GM23338 (cell line): ENCODE data around the gene RNU7-1. TPM values are rescaled to one million over a fixed set of nuclear protein-coding genes. Genes with fewer than 3 reads are reported as not detected.

ENCODE experiments used
- ATAC-seq: fragments of 200-7000 bp; cut with Tn5 transposase; 3 replicates; pipeline ENCODE4 v1.9.1; 2020
- DNase-seq: peaks from one replicate; pipeline ENCODE4 v3.0.0-alpha.2; 2015; ENCODE audit warnings: low spot score
- H2AFZ ChIP-seq: fragments of 200-600 bp; sonication (generic); 2 replicates; pipeline ENCODE4 v1.8.0; 2016; ENCODE audit warnings: antibody characterized with exemption, mild to moderate bottlenecking, moderate library complexity
- H3F3A ChIP-seq: fragments of 200-600 bp; sonication (generic); replicated peaks from 2 replicates; pipeline ENCODE4 v1.8.0; 2017; ENCODE audit warnings: antibody characterized with exemption, mixed run types, low read depth
- H3K27ac ChIP-seq: fragments of 200-600 bp; sonication (generic); 2 replicates; pipeline ENCODE4 v1.6.1; 2016; ENCODE audit warnings: low read depth
- H3K27me3 ChIP-seq: fragments of 200-600 bp; sonication (generic); 2 replicates; pipeline ENCODE4 v1.8.0; 2016; ENCODE audit warnings: mild to moderate bottlenecking, mixed run types, moderate library complexity; ENCODE audit not compliant: insufficient read depth
- H3K36me3 ChIP-seq: fragments of 200-600 bp; sonication (generic); 2 replicates; pipeline ENCODE4 v1.8.0; 2016; ENCODE audit warnings: mild to moderate bottlenecking; ENCODE audit not compliant: insufficient read depth
- H3K4me1 ChIP-seq: fragments of 200-600 bp; sonication (generic); 2 replicates; pipeline ENCODE4 v1.8.0; 2016; ENCODE audit warnings: mild to moderate bottlenecking, moderate library complexity; ENCODE audit not compliant: insufficient read depth
- H3K4me2 ChIP-seq: fragments of 200-600 bp; sonication (generic); 2 replicates; pipeline ENCODE4 v1.7.1; 2017; ENCODE audit warnings: mixed run types
- H3K4me3 ChIP-seq: fragments of 200-600 bp; sonication (generic); 2 replicates; pipeline ENCODE4 v1.6.1; 2016; ENCODE audit warnings: mixed run types
- H3K79me2 ChIP-seq: fragments of 200-600 bp; sonication (generic); replicated peaks from 2 replicates; pipeline ENCODE4 v1.8.0; 2017; ENCODE audit warnings: mild to moderate bottlenecking; ENCODE audit not compliant: insufficient read depth
- H3K9me2 ChIP-seq: fragments of 200-600 bp; sonication (generic); 2 replicates; pipeline ENCODE4 v1.8.0; 2017; ENCODE audit not compliant: insufficient read depth
- H4K20me1 ChIP-seq: fragments of 200-600 bp; sonication (generic); replicated peaks from 2 replicates; pipeline ENCODE4 v1.8.0; 2017; ENCODE audit warnings: mild to moderate bottlenecking; ENCODE audit not compliant: insufficient read depth
- H3K27ac Mint-ChIP-seq: 2 replicates; pipeline ENCODE4 v1.8.0; 2020; ENCODE audit warnings: inconsistent platforms, mild to moderate bottlenecking, moderate library complexity, mixed read lengths
- H3K27me3 Mint-ChIP-seq: 3 replicates; pipeline ENCODE4 v1.8.0; 2022; ENCODE audit warnings: low read depth, mild to moderate bottlenecking, moderate library complexity, mixed read lengths, inconsistent platforms; ENCODE audit not compliant: insufficient read depth, poor library complexity
- H3K36me3 Mint-ChIP-seq: 3 replicates; pipeline ENCODE4 v1.8.0; 2021; ENCODE audit warnings: low read depth, mild to moderate bottlenecking, inconsistent platforms, moderate library complexity, mixed read lengths
- H3K4me1 Mint-ChIP-seq: 3 replicates; pipeline ENCODE4 v1.8.0; 2020; ENCODE audit warnings: mild to moderate bottlenecking, inconsistent platforms, mixed read lengths
- H3K4me3 Mint-ChIP-seq: 3 replicates; pipeline ENCODE4 v1.8.0; 2021; ENCODE audit warnings: moderate library complexity, mild to moderate bottlenecking, inconsistent platforms, mixed read lengths
- H3K9me3 Mint-ChIP-seq: 3 replicates; pipeline ENCODE4 v1.8.0; 2020; ENCODE audit warnings: moderate library complexity, mild to moderate bottlenecking, inconsistent platforms, mixed read lengths
- CREB1 ChIP-seq: fragments of 250-450 bp; sonication (Bioruptor Pico); IDR thresholded peaks from 2 replicates; pipeline ENCODE4 v1.5.0; 2020; ENCODE audit warnings: low read depth, mild to moderate bottlenecking, moderate library complexity
- EZH2phosphoT487 ChIP-seq: fragments of 200-600 bp; sonication (generic); IDR thresholded peaks from one replicate; pipeline ENCODE4 v1.8.1; 2018; ENCODE audit warnings: antibody characterized with exemption; ENCODE audit not compliant: unreplicated experiment
- JUNB ChIP-seq: IDR thresholded peaks from one replicate; pipeline ENCODE4 v1.6.1; 2016; ENCODE audit warnings: antibody characterized with exemption; ENCODE audit not compliant: unreplicated experiment
- NANOG ChIP-seq: IDR thresholded peaks from 2 replicates; pipeline ENCODE4 v1.6.1; 2016; ENCODE audit warnings: antibody characterized with exemption, borderline replicate concordance
- POLR2AphosphoS5 ChIP-seq: IDR thresholded peaks from 2 replicates; pipeline ENCODE4 v1.6.1; 2016; ENCODE audit warnings: antibody characterized with exemption, low read depth
- ZNF114 ChIP-seq: fragments of 250-450 bp; sonication (Bioruptor Pico); IDR thresholded peaks from 2 replicates; pipeline ENCODE4 v1.5.0; 2020; ENCODE audit warnings: mild to moderate bottlenecking, moderate library complexity
- ZNF331 ChIP-seq: fragments of 250-450 bp; sonication (Bioruptor Pico); IDR thresholded peaks from 2 replicates; pipeline ENCODE4 v1.5.0; 2020; ENCODE audit warnings: low read depth, mild to moderate bottlenecking, moderate library complexity
- polyA plus RNA-seq: library from polyadenylated mRNA; unstranded; fragments of >200 nt; fragmentation: Nextera tagmentation; extraction: Ambion mirVana; gene quantifications from 2 replicates; pipeline ENCODE4 v1.2.1, GENCODE V29; 2016
- total RNA-seq: library from RNA; depleted of rRNA; stranded (reverse); fragments of >200 nt; shearing (Covaris generic); gene quantifications from 2 replicates; pipeline ENCODE4 v1.2.3, GENCODE V29; 2014
- TF ChIP-seq, protein P1 (sequence below), 2 experiments: fragments of 200-600 bp in 1 of 2; sonication (generic) in 1 of 2; conservative IDR thresholded peaks; 2 replicates each; pipeline versions ENCODE4 v1.5.1 to v1.6.1; 2016 to 2017; ENCODE audit warnings: antibody characterized with exemption in 2 of 2, low read depth in 2 of 2, mild to moderate bottlenecking in 2 of 2, moderate library complexity in 1 of 2
- TF ChIP-seq, protein P2 (sequence below): IDR thresholded peaks from 2 replicates; pipeline ENCODE4 v1.6.1; 2016; ENCODE audit warnings: antibody characterized with exemption
- TF ChIP-seq, protein P3 (sequence below): IDR thresholded peaks from one replicate; pipeline ENCODE4 v1.6.1; 2018; ENCODE audit warnings: antibody characterized with exemption; ENCODE audit not compliant: unreplicated experiment
- TF ChIP-seq, protein P4 (sequence below): fragments of 250-450 bp; sonication (Bioruptor Pico); IDR thresholded peaks from 2 replicates; pipeline ENCODE4 v1.5.0; 2020; ENCODE audit warnings: mild to moderate bottlenecking, moderate library complexity

Gene RNU7-1
- total and polyA plus RNA-seq, 2 experiments from 2014 or later, result not detected

DNA sequence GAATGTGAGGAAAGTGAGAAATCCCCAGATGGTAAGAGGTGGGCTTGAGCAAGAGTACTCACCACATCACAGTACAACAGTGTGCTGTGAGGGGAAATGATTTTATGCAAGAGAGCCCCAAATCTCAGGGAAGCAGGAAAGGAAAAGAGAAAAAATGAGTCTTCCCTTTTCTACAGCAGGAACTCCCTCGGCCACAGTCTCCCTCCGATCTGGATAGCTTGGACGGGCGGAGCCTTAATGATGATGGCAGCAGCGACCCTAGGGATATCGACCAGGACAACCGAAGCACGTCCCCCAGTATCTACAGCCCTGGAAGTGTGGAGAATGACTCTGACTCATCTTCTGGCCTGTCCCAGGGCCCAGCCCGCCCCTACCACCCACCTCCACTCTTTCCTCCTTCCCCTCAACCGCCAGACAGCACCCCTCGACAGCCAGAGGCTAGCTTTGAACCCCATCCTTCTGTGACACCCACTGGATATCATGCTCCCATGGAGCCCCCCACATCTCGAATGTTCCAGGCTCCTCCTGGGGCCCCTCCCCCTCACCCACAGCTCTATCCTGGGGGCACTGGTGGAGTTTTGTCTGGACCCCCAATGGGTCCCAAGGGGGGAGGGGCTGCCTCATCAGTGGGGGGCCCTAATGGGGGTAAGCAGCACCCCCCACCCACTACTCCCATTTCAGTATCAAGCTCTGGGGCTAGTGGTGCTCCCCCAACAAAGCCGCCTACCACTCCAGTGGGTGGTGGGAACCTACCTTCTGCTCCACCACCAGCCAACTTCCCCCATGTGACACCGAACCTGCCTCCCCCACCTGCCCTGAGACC is 8.0 kb upstream of the RNU7-1 start:
- H3K4me1 ChIP-seq, result peaks cover 15% of the 10 kb centered on the region
- DNase-seq (no peak), ATAC-seq (no peak)
- H3K4me3 Mint-ChIP-seq, result peak overlapping the region; percentile 79; the same call in 1 of the 3 replicates
- H3F3A ChIP-seq, result peaks cover 48% of the 10 kb centered on the region
- peaks cover 35% of the 10 kb centered on the region for H3K79me2 ChIP-seq
- H3K36me3 ChIP-seq, result peaks cover 17% of the 10 kb centered on the region
- H2AFZ ChIP-seq, result no peak overlapping the region
- H3K9me2 ChIP-seq, result no peaks in the 10 kb centered on the region
- H3K27ac ChIP-seq, result no peak overlapping the region
- TF ChIP-seq, protein P1, sequence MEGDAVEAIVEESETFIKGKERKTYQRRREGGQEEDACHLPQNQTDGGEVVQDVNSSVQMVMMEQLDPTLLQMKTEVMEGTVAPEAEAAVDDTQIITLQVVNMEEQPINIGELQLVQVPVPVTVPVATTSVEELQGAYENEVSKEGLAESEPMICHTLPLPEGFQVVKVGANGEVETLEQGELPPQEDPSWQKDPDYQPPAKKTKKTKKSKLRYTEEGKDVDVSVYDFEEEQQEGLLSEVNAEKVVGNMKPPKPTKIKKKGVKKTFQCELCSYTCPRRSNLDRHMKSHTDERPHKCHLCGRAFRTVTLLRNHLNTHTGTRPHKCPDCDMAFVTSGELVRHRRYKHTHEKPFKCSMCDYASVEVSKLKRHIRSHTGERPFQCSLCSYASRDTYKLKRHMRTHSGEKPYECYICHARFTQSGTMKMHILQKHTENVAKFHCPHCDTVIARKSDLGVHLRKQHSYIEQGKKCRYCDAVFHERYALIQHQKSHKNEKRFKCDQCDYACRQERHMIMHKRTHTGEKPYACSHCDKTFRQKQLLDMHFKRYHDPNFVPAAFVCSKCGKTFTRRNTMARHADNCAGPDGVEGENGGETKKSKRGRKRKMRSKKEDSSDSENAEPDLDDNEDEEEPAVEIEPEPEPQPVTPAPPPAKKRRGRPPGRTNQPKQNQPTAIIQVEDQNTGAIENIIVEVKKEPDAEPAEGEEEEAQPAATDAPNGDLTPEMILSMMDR (conservative IDR thresholded peaks at IDR 0.05; ENCODE audit: low read depth in 2 of 2), result no peak
- TF ChIP-seq JUNB, result no peak
- no peak for TF ChIP-seq CREB1 (CRISPR knock-in tag)
- TF ChIP-seq, protein P2, sequence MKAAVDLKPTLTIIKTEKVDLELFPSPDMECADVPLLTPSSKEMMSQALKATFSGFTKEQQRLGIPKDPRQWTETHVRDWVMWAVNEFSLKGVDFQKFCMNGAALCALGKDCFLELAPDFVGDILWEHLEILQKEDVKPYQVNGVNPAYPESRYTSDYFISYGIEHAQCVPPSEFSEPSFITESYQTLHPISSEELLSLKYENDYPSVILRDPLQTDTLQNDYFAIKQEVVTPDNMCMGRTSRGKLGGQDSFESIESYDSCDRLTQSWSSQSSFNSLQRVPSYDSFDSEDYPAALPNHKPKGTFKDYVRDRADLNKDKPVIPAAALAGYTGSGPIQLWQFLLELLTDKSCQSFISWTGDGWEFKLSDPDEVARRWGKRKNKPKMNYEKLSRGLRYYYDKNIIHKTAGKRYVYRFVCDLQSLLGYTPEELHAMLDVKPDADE, result no peak
- TF ChIP-seq, protein P3, sequence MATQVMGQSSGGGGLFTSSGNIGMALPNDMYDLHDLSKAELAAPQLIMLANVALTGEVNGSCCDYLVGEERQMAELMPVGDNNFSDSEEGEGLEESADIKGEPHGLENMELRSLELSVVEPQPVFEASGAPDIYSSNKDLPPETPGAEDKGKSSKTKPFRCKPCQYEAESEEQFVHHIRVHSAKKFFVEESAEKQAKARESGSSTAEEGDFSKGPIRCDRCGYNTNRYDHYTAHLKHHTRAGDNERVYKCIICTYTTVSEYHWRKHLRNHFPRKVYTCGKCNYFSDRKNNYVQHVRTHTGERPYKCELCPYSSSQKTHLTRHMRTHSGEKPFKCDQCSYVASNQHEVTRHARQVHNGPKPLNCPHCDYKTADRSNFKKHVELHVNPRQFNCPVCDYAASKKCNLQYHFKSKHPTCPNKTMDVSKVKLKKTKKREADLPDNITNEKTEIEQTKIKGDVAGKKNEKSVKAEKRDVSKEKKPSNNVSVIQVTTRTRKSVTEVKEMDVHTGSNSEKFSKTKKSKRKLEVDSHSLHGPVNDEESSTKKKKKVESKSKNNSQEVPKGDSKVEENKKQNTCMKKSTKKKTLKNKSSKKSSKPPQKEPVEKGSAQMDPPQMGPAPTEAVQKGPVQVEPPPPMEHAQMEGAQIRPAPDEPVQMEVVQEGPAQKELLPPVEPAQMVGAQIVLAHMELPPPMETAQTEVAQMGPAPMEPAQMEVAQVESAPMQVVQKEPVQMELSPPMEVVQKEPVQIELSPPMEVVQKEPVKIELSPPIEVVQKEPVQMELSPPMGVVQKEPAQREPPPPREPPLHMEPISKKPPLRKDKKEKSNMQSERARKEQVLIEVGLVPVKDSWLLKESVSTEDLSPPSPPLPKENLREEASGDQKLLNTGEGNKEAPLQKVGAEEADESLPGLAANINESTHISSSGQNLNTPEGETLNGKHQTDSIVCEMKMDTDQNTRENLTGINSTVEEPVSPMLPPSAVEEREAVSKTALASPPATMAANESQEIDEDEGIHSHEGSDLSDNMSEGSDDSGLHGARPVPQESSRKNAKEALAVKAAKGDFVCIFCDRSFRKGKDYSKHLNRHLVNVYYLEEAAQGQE, result no peak
- TF ChIP-seq ZNF114 (CRISPR knock-in tag), result no peak
- TF ChIP-seq, protein P4, sequence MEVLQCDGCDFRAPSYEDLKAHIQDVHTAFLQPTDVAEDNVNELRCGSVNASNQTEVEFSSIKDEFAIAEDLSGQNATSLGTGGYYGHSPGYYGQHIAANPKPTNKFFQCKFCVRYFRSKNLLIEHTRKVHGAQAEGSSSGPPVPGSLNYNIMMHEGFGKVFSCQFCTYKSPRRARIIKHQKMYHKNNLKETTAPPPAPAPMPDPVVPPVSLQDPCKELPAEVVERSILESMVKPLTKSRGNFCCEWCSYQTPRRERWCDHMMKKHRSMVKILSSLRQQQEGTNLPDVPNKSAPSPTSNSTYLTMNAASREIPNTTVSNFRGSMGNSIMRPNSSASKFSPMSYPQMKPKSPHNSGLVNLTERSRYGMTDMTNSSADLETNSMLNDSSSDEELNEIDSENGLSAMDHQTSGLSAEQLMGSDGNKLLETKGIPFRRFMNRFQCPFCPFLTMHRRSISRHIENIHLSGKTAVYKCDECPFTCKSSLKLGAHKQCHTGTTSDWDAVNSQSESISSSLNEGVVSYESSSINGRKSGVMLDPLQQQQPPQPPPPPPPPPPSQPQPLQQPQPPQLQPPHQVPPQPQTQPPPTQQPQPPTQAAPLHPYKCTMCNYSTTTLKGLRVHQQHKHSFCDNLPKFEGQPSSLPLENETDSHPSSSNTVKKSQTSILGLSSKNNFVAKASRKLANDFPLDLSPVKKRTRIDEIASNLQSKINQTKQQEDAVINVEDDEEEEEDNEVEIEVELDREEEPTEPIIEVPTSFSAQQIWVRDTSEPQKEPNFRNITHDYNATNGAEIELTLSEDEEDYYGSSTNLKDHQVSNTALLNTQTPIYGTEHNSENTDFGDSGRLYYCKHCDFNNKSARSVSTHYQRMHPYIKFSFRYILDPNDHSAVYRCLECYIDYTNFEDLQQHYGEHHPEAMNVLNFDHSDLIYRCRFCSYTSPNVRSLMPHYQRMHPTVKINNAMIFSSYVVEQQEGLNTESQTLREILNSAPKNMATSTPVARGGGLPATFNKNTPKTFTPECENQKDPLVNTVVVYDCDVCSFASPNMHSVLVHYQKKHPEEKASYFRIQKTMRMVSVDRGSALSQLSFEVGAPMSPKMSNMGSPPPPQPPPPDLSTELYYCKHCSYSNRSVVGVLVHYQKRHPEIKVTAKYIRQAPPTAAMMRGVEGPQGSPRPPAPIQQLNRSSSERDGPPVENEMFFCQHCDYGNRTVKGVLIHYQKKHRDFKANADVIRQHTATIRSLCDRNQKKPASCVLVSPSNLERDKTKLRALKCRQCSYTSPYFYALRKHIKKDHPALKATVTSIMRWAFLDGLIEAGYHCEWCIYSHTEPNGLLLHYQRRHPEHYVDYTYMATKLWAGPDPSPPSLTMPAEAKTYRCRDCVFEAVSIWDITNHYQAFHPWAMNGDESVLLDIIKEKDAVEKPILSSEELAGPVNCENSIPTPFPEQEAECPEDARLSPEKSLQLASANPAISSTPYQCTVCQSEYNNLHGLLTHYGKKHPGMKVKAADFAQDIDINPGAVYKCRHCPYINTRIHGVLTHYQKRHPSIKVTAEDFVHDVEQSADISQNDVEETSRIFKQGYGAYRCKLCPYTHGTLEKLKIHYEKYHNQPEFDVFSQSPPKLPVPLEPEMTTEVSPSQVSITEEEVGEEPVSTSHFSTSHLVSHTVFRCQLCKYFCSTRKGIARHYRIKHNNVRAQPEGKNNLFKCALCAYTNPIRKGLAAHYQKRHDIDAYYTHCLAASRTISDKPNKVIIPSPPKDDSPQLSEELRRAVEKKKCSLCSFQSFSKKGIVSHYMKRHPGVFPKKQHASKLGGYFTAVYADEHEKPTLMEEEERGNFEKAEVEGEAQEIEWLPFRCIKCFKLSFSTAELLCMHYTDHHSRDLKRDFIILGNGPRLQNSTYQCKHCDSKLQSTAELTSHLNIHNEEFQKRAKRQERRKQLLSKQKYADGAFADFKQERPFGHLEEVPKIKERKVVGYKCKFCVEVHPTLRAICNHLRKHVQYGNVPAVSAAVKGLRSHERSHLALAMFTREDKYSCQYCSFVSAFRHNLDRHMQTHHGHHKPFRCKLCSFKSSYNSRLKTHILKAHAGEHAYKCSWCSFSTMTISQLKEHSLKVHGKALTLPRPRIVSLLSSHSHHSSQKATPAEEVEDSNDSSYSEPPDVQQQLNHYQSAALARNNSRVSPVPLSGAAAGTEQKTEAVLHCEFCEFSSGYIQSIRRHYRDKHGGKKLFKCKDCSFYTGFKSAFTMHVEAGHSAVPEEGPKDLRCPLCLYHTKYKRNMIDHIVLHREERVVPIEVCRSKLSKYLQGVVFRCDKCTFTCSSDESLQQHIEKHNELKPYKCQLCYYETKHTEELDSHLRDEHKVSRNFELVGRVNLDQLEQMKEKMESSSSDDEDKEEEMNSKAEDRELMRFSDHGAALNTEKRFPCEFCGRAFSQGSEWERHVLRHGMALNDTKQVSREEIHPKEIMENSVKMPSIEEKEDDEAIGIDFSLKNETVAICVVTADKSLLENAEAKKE (CRISPR knock-in tag), result no peak
- no peak for TF ChIP-seq EZH2phosphoT487
- no peak for TF ChIP-seq NANOG
- no peak for TF ChIP-seq POLR2AphosphoS5
- no peak for TF ChIP-seq ZNF331
- peaks cover 3% of the 10 kb centered on the region; the same call in 1 of the 3 replicates for H3K9me3 Mint-ChIP-seq
- peaks cover 69% of the 10 kb centered on the region for H3K36me3 Mint-ChIP-seq
- no peak overlapping the region; the same call in 1 of the 2 replicates for H3K27ac Mint-ChIP-seq
- peaks cover 28% of the 10 kb centered on the region for H4K20me1 ChIP-seq
- H3K27me3 Mint-ChIP-seq, result peaks cover 26% of the 10 kb centered on the region
- H3K27me3 ChIP-seq, result no peaks in the 10 kb centered on the region
- no peak overlapping the region for H3K4me2 ChIP-seq
- H3K4me3 ChIP-seq, result no peak overlapping the region
- H3K4me1 Mint-ChIP-seq, result peaks cover 41% of the 10 kb centered on the region
